Epithelial cell of esophagus (primary cell): ENCODE data around the gene MICOS13.

ENCODE experiments used
- DNase-seq: peaks from one replicate; pipeline ENCODE4 v3.0.0; 2010; ENCODE audit warnings: low read depth
- H3K4me3 ChIP-seq: 2 replicates; pipeline ENCODE4 v1.5.1; 2011; ENCODE audit warnings: mild to moderate bottlenecking, low read length, control low read depth
- TF ChIP-seq, protein P1 (sequence below): IDR thresholded peaks from 2 replicates; pipeline ENCODE4 v1.5.1; 2011; ENCODE audit warnings: low read depth, mild to moderate bottlenecking, low read length, control low read depth, inconsistent platforms; ENCODE audit not compliant: insufficient read depth; ENCODE audit errors: missing control alignments

The MICOS13 gene

DNA sequence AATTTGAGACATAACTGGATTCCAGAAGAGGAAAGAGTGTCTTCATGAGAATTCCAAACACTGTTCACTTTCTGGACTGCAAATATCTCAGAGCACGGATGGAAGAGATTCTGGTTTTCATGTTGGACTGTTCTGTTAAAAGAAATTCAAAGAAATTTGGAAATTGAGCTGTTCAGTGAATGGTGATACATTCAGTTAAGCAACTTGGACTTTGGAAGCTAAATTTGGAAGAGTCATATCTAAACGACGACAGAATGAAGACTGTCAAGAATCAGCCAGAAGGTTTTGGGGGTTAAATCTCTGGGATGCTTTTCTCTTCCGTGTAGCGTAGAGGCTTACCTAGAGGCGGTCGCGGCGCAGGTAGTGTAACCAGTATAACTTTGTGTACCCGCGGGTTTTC, 31.9 kb downstream of the MICOS13 start:
- no peak for DNase-seq

DNA sequence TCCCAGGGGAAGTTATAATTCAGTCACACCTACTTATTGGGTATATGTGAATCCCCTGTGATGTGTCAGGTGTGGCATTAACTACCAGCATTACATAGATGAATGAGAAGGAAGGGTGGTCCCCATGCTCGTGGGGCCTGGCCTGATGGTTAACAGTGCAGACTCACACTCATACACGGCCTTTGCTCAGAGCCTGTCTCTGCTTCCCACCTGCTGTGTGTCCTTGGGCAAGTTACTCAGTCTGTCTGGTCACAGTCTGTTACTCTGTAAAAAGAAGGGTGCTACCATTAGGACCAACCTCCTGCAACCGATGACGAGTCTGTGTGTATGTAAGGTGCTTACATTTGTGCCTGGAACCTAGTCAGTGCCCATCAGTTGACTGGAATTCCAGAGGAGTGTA, 33.6 kb downstream of the MICOS13 start:
- H3K4me3 ChIP-seq: no peak overlapping the region

More for the DNA sequence above, 31.9 kb downstream of the MICOS13 start:
- H3K4me3 ChIP-seq: no peak overlapping the region
- TF ChIP-seq, protein P1, sequence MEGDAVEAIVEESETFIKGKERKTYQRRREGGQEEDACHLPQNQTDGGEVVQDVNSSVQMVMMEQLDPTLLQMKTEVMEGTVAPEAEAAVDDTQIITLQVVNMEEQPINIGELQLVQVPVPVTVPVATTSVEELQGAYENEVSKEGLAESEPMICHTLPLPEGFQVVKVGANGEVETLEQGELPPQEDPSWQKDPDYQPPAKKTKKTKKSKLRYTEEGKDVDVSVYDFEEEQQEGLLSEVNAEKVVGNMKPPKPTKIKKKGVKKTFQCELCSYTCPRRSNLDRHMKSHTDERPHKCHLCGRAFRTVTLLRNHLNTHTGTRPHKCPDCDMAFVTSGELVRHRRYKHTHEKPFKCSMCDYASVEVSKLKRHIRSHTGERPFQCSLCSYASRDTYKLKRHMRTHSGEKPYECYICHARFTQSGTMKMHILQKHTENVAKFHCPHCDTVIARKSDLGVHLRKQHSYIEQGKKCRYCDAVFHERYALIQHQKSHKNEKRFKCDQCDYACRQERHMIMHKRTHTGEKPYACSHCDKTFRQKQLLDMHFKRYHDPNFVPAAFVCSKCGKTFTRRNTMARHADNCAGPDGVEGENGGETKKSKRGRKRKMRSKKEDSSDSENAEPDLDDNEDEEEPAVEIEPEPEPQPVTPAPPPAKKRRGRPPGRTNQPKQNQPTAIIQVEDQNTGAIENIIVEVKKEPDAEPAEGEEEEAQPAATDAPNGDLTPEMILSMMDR: no peak

DNA sequence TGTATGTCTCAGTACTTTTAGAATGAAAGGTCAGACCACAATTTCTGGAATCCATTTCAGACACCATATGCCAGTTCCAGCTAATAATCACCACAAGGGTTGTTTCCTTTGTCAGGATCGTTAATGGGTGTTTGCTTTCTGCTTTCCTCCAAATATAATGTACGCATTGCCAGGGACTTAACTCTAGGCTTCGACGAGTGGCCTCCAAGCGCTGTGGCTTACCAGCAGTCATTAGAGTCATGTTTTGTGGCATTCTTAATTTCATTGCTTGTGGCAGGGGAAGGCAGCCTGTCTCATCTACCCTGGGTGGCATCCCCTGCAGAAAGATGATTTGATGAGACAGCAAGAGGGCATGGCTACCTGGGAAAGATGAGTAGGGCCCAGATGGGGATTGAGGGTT, 34.9 kb downstream of the MICOS13 start:
- TF ChIP-seq, protein P1: no peak
- H3K4me3 ChIP-seq: no peak overlapping the region
- no peak for DNase-seq

More for the DNA sequence above, 33.6 kb downstream of the MICOS13 start:
- no peak for DNase-seq
- TF ChIP-seq, protein P1: no peak

DNA sequence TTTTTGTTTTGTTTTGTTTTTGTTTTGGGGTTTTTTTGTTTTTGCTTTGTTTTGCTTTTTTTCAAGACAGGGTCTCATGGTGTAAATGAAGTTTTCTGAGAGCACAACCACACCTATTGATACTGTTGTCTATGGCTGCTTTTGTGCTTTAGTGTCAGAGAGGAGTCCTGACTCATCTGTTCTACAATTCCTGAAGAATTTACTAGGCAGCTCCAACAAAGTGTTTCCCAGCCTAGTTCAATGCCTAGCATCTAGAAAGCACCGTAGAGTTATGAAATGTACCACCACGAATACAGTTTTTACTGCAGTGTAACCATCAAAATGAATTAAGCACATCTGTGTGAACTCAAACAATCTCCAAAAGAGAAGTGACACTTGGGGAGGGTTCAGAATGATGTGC, 36.3 kb downstream of the MICOS13 start:
- TF ChIP-seq, protein P1: no peak
- DNase-seq: no peak
- H3K4me3 ChIP-seq: no peak overlapping the region

DNA sequence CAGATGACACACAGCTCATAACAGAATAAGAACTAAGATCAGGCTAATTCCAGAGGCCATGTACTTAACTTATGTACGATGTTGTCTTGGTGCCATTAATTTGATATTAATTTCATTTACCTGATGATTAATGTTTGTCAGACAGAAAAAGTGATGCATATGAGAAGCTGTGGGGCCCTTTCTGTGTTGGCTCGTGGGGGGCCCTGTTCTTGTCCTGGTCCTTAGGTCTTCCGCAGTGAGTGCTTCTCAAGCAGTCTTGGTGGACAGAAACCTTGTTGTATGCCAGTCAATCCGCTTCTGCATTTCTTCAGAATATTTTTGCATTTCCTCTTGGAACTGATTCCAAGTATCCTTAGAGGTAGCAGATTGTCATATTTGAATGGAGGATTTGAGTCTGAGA, 37.3 kb downstream of the MICOS13 start:
- TF ChIP-seq, protein P1: no peak
- DNase-seq: no peak
- no peak overlapping the region for H3K4me3 ChIP-seq

DNA sequence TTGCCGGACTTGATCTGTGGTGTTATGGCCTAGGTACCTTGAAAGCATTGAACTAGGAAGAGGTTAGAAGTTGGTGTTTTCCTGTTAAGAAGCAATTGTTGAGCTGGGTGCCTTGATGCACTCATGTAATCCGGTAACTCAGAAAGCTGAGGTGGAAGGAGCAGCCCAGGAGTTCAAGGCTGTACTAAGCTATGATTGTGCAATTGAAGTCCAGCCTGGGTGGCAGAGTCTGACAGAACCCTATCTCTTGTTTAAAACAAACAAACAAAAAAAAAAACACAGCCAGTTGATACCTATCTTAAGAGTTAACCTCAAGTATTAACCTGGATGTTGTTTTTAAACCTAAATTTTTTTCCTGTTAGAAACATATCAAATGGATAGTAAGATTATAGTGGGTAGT, 38.1 kb downstream of the MICOS13 start:
- TF ChIP-seq, protein P1: no peak
- H3K4me3 ChIP-seq: no peak overlapping the region
- no peak for DNase-seq

DNA sequence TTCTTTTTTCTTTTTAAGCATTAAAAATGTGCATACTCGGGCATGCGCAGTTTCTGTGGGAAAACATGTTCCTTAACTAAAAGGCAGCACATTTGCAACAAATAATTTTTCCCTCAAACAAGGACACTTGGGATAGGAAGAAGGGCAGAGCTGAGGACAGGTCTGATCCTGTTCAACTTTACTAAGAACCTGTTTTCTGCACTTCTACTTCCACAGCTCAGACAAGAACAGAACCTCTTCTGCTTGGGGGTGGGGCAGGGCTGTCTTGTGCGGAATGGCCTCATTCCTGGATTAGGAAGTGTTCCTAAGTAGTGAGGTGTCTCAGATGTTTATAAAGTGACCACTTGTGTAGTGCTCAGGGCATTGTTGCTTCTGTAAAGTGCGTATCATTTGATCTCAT, 39.1 kb downstream of the MICOS13 start:
- TF ChIP-seq, protein P1: no peak
- H3K4me3 ChIP-seq: no peak overlapping the region
- peak; percentile 85 for DNase-seq
